DMS 273 (cell line): Measurements from ENCODE around the gene ZNF440.
A peak's percentile ranks its signal among the peaks of the same experiment; 100 is the strongest.
"Not testable (repeated sequence)": the region's sequence is repeated elsewhere in the genome, so short reads cannot be mapped to it uniquely, and the experiment has no call there.

ENCODE experiments used
- DNase-seq: peaks from one replicate; lab custom pipeline; 2025; ENCODE audit not compliant: unreplicated experiment; lab: John Stamatoyannopoulos, UW

The ZNF440 gene

DNA sequence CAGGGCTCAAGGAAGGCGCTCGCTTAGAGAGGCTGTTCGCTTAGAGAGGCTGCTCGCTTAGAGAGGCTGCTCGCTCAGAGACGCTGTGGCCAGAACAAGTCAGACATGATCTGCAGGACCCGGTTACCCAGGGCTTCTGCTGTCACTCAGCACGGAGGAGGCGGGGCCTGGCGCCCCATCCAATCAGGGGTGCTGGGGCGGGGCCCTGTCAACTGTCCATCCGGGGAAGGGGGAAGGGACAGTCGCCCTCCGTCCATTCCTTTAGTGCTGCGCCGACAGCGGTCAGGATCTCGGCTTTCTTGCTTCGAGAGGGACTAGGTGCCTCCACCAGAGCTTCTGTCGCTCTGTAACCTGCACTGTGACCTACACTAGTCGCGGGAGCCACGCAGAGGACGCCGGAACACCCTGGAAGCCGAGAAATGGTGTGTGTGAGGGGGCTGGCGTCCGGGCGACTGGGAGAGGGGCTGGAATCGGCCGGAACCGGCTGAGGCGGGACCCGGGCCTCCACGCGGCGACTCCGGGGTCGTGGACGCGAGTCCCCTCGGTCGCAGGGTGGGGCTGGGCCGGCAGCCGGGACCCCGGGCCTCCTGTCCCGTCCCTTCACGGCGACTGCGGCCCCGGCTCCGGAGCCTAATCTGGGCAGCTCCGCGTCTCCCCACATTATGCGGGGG lies at the start of gene ZNF440:
Gene ZNF440, plus strand, starts transcription at position 245 of the 671 bp plus-strand sequence. Its CDS starts 175 bp downstream, at position 420.
- DNase-seq: peak; percentile 96

DNA sequence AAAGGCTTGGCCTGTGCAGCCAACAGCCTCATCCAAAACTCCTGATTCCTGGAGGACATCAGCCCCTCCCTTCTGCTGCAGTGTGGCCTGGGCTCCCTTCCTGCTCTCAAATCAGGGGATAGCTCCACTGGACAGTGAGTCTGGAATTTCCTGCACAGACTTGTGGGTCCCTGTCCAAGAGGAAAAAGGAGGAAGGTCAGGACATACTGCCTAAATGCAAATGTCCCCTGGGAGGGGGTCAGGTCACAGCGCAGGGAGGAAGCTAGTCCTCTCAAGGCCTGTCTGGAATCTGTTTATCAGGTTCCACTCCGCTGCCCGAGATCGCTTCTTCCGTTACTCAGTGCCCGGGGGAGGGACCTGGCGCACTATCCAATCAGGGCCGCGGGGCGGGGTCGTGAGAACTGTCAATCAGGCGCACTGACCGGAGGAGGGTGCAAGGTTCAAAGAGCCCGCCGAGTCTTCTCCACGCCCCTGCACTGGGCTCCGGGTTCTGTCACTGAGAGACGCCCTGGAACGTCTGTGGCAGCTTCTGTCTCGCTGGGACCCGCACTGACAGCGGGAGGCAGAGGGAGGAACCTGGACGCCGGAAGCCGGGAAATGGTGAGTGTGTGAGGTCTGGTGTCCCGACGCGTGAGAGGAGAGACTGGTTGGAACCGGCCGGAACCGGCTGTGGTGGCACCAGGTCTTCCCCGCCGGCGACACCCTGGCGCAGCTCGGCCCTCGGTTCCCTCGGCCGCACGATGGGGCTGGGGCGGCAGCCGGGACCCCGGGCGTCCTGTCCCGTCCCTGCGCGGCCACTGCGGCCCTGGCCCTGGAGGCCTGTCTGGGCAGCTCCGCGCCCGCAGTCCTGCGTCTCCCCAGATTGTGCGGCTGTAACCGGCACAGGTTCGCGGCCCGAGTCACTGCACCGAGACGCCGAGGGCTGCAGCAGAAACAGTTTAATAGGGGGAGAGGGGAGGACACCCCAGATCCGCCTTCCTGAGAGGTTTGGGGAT lies 47.2 kb upstream of the ZNF440 start, which contains the start of gene ZNF441:
Gene ZNF441, plus strand, starts transcription at position 404 of the 995 bp plus-strand sequence. Its CDS starts 194 bp downstream, at position 598.
- peak; percentile 97 for DNase-seq

DNA sequence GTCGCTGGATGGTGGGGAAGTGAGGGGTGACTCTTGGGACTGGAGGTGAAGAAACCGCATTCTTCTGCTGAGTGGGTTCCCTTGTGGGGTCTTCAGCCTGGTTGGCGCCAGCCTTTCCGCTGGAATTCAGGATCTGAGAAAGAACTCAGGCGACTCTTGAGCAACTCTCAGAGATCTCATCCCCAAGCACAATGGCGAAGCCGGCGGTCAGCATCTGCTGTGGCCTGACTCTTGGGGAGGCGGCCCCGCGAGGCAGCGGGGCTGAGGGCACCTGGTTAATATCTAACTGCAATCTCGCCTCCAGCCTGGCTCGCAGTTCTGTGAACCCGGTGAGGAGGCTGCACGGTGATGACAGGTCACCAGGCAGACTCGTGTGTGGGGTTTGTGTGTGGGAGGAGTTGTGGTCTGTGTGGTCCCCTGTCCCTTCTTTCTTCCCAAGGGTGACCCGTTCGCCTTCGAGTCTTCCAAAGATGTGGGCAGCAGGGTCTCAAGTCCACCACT lies 46.4 kb upstream of the ZNF440 start:
- peak; percentile 43 for DNase-seq

DNA sequence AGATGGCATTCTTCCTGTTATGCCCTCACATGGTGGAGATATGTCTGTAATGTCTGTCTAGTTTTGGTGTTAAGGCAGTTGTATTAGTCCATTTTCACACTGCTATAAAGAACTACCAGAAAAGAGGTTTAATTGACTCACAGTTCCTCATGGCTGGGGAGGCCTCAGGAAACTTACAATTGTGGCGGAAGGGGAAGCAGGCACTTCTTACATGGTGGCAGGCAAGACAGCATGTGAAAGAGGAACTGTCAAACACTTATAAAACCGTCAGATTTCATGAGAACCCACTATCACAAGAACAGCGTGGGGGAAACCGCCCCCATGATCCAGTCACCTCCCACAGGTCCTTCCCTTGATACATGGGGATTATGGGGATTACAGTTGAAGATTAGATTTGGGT lies 44.1 kb upstream of the ZNF440 start:
- no peak for DNase-seq

DNA sequence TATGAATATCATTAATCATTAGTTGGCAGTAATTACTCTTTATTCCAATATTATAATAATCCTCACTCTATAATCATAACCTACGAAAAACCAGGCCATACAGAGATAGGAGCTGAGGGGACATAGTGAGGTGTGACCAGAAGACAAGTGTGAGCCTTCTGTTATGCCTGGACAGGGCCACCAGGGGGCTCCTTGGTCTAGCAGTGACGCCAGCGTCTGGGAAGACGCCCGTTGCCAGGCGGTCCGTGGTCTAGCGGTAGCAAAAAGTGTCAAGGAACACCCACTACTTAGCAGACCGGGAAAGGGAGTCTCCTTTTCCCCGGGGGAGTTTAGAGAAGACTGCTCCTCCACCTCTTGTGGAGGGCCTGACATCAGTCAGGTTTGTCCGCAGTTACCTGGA lies 42.6 kb upstream of the ZNF440 start:
- DNase-seq: peak; percentile 9

DNA sequence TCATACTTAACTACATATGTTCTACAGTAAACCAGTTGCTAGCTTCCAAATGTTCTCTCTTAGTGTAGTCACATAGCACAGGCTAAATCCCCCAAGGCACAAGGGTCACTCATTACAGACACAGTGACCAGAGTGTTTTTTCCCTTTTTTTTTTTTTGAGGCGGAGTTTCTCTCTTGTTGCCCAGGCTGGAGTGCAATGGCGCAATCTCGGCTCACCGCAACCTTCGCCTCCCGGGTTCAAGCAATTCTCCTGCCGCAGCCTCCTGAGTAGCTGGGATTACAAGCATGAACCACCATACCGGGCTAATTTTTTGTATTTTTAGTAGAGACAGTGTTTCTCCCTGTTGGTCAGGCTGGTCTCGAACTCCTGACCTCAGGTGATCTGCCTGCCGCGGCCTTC lies 37.4 kb upstream of the ZNF440 start:
- not testable (repeated sequence) for DNase-seq

DNA sequence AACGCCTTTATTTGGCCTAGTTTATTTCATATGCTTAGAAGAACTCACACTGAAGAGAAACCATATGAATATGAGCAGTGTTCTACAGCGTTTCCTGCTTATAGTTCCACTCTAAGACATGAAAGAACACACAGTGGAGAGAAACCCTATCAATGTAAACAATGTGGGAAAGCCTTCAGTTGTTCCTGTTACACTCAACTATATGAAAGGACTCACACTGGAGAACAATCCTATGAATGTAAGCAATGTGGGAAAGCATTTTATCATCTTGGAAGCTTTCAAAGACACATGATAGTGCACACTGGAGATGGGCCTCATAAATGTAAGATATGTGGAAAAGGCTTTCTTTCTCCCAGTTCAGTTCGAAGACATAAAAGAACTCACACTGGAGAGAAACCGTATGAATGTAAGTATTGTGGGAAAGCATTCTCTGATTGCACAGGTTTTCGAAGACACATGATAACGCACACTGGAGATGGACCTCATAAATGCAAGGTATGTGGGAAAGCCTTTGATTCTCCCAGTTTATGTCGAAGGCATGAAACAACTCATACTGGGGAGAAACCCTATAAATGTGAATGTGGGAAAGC lies 33.5 kb upstream of the ZNF440 start:
- no peak for DNase-seq

DNA sequence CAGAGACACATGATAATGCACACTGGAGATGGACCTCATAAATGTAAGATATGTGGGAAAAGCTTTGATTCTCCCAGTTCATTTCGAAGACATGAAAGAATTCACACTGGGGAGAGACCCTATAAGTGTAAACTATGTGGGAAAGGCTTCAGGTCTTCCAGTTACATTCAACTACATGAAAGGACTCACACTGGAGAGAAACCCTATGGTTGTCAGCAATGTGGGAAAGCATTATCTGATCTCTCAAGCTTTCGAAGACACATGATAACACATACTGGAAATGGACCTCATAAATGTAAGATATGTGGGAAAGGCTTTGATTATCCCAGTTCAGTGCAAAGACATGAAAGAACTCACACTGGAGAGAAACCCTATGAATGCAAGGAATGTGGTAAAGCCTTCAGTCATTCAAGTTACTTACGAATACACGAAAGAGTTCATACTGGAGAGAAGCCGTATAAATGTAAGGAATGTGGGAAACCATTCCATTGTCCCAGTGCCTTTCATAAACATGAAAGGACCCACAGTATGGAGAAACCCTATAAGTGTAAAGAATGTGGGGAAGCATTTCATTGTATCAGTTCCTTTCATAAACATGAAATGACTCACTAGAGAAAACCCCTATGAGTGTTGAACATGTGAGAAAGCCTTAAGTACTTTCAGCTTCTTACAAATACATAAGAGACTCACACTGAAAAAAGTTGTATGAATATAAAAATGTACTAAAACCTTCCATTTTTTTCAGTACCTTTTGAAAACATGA lies 32.6 kb upstream of the ZNF440 start:
- DNase-seq: peak; percentile 23

DNA sequence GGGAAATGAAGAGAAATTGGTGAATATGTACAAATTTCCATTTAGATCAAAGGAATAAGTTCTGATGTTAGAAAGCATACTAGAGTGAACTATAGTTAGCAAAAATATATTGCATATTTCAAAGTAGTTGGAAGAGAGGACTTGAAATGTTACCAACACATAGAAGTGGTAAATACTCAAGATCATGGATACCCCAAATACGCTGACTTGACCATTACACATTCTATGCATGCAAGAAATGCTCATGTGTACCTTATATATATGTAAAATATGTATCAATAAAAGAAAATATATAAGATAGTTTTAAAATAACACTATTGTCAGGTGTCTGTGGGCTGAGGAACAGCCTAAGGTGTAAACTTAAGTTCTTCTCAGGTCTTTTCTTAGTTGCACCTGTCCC lies 30.3 kb upstream of the ZNF440 start:
- DNase-seq: no peak

DNA sequence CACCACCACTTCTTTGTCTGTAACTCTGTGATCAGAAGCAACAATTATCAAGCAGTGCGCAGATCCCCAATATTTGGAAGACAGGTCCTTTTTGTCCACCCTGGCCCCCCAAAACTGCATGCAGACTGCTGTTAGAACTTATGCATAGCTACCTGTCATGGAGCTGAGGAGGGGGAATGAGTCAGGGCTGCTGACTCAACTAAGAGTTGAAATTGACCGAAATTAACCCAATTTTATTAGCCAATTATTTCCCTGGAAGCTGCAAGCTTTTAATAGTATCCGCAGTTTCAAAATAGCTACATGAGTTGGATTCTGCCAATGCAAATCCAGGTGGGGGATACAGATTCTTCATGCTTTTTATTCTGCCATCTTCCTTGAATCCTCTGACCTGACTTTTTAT lies 29.7 kb upstream of the ZNF440 start:
- DNase-seq: no peak

DNA sequence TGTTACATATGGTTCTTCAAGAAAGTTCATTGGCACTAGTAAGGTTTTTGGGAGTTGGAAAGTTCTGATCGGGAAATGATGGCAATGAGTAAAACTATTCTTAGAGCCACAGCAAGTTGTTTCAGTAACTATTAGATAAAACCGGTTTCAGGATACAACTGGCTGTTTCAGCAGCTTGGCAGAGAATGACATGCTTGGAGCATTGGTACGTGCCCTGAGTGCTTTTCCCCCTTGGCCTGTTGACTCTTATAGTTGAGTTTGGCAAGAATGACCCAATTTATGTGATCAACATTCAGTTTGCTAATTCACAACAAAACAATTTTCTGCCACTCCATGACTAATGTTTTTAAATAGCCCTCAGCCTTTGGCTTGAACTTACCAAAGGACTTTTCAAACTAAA lies 26.5 kb upstream of the ZNF440 start:
- no peak for DNase-seq

DNA sequence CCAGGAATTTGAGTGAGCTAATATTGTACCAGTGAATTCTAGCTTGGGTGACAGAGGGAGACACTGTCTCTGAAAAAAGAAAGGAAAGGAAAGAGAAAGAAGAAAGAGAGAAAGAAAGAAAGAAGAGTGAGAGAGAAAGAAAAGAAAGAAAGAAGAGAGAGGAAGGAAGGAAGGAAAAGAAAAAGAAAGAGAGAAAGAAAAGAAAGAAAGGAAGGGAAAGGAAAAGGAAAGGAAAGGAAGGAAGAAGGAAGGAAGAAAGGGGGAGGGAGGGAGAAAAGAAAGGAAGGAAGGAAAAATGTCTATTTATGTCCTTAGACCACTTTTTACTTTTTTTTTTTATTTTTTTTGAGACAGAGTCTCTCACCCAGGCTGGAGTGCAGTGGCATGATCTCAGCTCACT lies 21.1 kb upstream of the ZNF440 start:
- DNase-seq: no peak

DNA sequence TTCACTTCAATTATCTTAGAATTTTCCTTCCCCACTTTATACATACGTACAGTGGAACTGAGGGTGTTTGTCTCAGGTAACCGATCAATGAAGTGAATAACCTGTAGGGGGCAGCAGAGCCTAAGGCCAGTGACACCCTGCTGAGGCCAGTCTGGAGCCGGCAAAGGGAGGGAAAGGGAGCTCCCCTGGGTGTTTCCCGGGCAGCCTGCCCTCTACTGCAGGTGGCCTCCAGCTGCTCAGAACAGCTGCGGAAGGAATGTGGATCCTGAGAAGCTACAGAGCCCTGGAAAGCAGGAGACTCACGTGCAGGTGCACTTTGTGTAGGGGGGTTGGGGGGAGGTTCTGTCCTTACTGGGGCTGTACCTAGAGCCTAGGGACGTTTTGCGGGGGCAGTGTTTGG lies 16.6 kb upstream of the ZNF440 start:
- DNase-seq: peak; percentile 96

DNA sequence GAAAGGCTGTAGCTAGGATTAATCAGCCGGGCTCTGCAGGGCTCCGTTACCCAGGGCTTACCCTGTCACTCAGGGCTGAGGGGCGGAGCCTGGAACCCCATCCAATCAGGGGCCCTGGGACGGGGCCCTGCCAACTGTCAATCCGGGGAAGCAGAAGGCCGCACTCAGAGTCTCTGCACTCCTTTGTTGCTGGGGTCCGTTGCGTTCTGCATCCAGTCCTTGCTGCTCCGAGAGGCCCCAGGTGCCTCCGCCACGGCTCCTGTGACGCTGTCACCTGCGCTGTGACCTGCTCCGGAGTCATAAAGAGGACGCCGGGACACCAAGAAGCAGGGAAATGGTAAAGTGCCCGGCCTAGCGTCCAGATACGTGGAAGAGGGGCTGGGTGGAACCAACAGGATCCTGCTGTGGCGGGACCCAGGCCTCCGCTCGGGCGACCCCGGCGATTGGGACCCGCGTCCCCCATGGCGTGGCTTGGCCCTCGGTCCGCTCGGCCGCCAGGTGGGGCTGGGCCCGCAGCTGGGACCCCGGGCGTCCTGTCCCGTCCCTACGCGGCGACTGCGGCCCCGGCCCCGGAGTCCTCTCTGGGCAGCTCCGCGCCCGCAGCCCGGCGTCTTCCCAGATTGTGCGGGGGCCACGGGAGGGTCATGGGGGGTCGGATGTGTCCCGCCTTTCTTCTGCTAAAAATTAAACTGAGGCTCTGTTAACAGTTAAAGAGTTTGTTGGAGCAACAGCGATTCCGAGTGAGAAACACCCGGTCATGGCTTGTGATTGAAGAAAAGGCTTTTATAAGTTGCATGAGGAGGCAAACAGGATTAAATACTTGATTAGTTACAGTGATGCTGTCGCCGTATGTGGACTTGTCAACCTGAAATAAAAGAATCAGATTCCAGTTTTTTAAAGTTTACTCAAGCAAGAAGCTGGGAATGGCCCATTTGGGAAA lies 15.4 kb upstream of the ZNF440 start, which contains the start of gene ZNF491:
Gene ZNF491, plus strand, starts transcription at position 133 of the 940 bp plus-strand sequence. CDS start 7,431 bp downstream, outside the sequence.
- DNase-seq: peak; percentile 97

DNA sequence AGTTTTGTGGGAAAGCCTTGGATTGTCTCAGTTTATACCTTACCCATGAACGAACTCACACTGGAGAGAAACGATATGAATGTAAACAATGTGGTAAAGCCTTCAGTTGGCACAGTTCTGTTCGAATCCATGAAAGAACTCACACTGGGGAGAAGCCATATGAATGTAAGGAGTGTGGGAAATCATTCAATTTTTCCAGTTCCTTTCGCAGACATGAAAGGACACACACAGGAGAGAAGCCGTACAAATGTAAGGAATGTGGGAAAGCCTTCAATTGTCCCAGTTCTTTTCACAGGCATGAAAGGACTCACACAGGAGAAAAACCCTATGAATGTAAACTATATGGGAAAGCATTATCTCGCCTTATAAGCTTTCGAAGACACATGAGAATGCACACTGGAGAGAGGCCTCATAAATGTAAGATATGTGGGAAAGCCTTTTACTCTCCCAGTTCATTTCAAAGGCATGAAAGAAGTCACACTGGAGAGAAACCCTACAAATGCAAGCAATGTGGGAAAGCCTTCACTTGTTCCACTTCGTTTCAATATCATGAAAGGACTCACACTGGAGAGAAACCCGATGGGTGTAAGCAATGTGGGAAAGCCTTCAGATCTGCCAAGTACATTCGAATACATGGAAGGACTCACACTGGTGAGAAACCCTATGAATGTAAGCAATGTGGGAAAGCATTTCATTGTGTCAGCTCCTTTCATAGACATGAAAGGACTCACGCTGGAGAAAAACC lies 7.5 kb upstream of the ZNF440 start:
- DNase-seq: no peak

DNA sequence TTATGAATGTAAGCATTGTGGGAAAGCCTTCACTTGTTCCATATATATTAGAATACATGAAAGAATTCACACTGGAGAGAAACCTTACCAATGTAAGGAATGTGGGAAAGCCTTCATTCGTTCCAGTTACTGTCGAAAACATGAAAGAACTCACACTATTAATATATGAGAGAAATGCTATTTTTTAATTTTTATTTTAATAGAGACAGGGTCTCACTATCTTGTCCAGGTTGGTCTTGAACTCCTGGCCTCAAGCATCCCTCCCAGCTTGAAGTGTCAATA lies 7.0 kb upstream of the ZNF440 start:
- DNase-seq: no peak

DNA sequence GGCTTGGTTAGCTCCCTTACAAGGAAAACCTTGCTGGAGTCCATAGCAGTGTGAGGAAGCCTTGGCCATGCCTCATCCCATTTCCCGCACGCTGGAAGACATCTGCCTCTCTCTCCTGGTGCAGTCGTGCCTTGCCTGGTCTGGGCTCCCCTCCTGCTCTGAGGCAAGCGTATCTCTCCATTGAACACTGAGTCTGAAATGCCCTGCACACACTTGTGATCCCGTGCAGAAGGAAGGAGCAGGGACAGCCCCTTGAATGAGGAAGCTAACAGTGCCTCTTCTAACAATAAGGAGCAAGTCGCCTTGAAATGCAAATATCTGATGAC lies 407 bp upstream of the ZNF440 start:
- no peak for DNase-seq

DNA sequence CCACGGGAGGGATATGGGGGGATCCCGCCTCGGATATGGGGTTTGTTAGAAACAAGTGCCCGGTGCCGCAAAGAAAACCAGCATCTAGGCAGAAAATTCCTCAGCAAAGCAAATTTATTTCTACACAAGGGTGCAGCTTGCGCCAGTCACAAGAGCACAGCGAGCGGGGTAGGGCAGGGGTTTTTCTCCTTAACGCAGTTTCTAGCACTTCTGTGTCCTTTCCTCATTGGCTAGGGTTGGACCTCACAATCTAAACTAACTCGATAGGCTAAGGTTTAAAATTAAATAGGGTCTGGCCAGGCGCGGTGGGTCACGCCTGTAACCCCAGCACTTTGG lies 595 bp downstream of the ZNF440 start:
- peak; percentile 52 for DNase-seq

DNA sequence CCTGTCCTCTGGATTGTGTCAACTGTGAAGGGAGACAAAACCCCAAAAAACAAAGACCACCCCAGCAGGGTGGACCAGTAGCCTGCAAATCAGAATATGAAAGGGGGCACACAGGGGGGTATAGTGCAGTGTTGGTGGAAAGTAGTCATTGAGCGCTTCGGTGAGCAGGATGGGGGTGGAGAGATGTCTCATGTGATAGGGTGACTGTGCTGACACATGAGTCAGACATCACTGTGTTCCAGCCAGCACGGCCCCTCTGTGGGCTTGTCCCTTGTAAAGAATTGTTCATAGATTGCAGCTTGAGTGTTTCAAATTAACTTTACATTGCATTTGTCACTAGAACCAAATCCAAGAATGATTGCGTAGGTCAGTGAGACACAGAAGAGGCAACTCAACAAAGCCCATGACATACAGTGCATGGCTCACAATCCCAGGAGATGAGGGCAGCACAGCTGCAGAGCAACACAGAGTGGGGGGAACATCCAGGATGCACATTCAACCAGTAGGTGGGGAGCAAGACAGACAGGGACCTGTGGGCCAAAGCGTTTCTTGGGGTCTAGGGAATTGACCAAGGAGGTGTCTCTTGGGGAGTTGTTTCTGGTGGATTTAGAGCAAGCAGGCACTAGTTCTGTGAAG lies 7.5 kb downstream of the ZNF440 start:
- DNase-seq: no peak
